OCI-LY7 (cell line): ENCODE data around the gene PRPF8. TPM values are rescaled to one million over a fixed set of nuclear protein-coding genes. Genes with fewer than 3 reads are reported as not detected.

Experiments used
- BruUV-seq: library from RNA; stranded (reverse); fragments of 400-500 nt; replicated peaks from 2 replicates; lab custom pipeline; 2021; lab: Mats Ljungman, UMichigan
- CTCF ChIA-PET: fragments of 300-600 bp; sonication (Branson Sonifier 250); formaldehyde crosslinking; loops from one replicate; lab custom pipeline; 2022; ENCODE audit warnings: antibody characterized with exemption; ENCODE audit not compliant: unreplicated experiment; lab: Charles Lee
- POLR2A ChIA-PET: fragments of 300-600 bp; sonication (Branson Sonifier 250); formaldehyde crosslinking; loops from one replicate; lab custom pipeline; 2022; ENCODE audit warnings: antibody characterized with exemption; lab: Charles Lee
- DNase-seq: peaks from one replicate; pipeline ENCODE4 v3.0.0-alpha.2; 2015; ENCODE audit warnings: low spot score
- H2AFZ ChIP-seq: fragments of 200-600 bp; sonication (generic), shearing (Covaris generic); 2 replicates; pipeline ENCODE4 v1.6.1; 2014; ENCODE audit warnings: mild to moderate bottlenecking, antibody characterized with exemption, low read length, moderate library complexity
- H3K27ac ChIP-seq: fragments of 200-600 bp; sonication (generic); 2 replicates; pipeline ENCODE4 v1.5.1; 2014; ENCODE audit warnings: mixed run types, low read depth, mild to moderate bottlenecking, moderate library complexity, low read length, inconsistent platforms; ENCODE audit not compliant: poor library complexity, severe bottlenecking
- H3K36me3 ChIP-seq: fragments of 200-600 bp; sonication (generic); 2 replicates; pipeline ENCODE4 v1.6.1; 2014; ENCODE audit warnings: mild to moderate bottlenecking, antibody characterized with exemption, low read length, moderate library complexity, mixed read lengths; ENCODE audit not compliant: insufficient read depth
- H3K4me1 ChIP-seq: fragments of 200-600 bp; sonication (generic); 2 replicates; pipeline ENCODE4 v1.5.1; 2014; ENCODE audit warnings: mild to moderate bottlenecking, low read length; ENCODE audit not compliant: insufficient read depth, poor library complexity, severe bottlenecking
- H3K4me2 ChIP-seq: fragments of 200-600 bp; sonication (generic); 2 replicates; pipeline ENCODE4 v1.6.1; 2014; ENCODE audit warnings: mild to moderate bottlenecking, low read length
- H3K4me3 ChIP-seq: fragments of 200-600 bp; sonication (generic); 2 replicates; pipeline ENCODE4 v1.5.1; 2014; ENCODE audit warnings: mild to moderate bottlenecking, low read depth, low read length; ENCODE audit not compliant: poor library complexity, severe bottlenecking
- H3K79me2 ChIP-seq: fragments of 200-600 bp; sonication (generic); 2 replicates; pipeline ENCODE4 v1.6.1; 2016; ENCODE audit warnings: low read depth, mild to moderate bottlenecking, low read length, moderate library complexity, mixed read lengths; ENCODE audit not compliant: insufficient read depth
- H3K9me2 ChIP-seq: fragments of 200-600 bp; sonication (generic); 2 replicates; pipeline ENCODE4 v1.6.1; 2016; ENCODE audit warnings: mild to moderate bottlenecking, low read length, mixed read lengths; ENCODE audit not compliant: insufficient read depth
- H3K9me3 ChIP-seq: fragments of 200-600 bp; sonication (generic); 2 replicates; pipeline ENCODE4 v1.6.1; 2014; ENCODE audit warnings: mild to moderate bottlenecking, mixed run types, low read length, mixed read lengths
- H4K20me1 ChIP-seq: fragments of 200-600 bp; sonication (generic); 2 replicates; pipeline ENCODE4 v1.6.1; 2014; ENCODE audit warnings: mild to moderate bottlenecking, antibody characterized with exemption, low read length, moderate library complexity, mixed read lengths; ENCODE audit not compliant: insufficient read depth
- EZH2phosphoT487 ChIP-seq: fragments of 200-600 bp; sonication (generic); IDR thresholded peaks from 2 replicates; pipeline ENCODE4 v1.6.1; 2018; ENCODE audit warnings: low read depth, borderline replicate concordance, mild to moderate bottlenecking, mixed run types, antibody characterized with exemption, low read length, moderate library complexity, mixed read lengths
- intact Hi-C: fragments of 100-400 bp; cut with micrococcal nuclease; formaldehyde crosslinking; loops from one replicate; pipeline ENCODE4 v1.10.0; 2022; ENCODE audit not compliant: unreplicated experiment
- total RNA-seq, 2 experiments: library from RNA; depleted of rRNA in 1 of 2; stranded (reverse); fragments of >200 nt in 1 of 2; shearing (Covaris generic) in 1 of 2; gene quantifications; 2 replicates each; pipeline ENCODE4 v1.2.3, GENCODE V29; 2014 to 2022
- TF ChIP-seq, protein P1 (sequence below): fragments of 200-600 bp; sonication (generic); conservative IDR thresholded peaks from 2 replicates; pipeline ENCODE4 v1.5.1; 2014; ENCODE audit warnings: mild to moderate bottlenecking, antibody characterized with exemption, low read length, moderate library complexity, mixed read lengths

PRPF8 gene
- total RNA-seq, 2 experiments from 2014 or later: 162 to 427 TPM

DNA sequence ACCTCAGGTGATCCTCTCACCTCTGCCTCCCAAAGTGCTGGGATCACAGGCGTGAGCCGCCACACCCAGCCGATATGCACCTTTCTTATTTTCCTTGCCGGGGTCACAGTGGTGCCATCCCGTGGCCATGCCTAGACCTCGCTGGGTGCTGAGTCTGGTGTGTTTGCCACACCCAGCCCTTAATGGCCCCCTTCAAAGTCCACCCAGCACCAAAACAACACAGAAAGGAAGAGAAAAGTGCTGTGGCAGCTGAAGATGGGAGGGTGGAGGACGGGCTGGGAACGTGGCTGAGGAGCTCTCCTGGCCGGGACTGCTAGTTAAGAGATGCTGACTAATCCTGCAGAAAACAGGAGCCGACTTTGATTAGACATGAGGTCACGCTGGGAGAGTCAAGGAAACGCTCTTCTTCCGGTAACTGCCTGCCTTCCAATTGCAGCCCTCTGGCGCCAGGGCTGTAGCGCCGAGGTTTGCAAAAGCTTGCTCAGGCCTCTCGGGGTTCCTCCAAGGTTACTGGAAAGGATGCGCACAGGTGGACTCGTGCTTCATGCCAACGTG, 67.0 kb downstream of the PRPF8 start:
- Histone ChIP-seq H2AFZ (no peak overlapping the region), H3K4me3 (no peak overlapping the region), H3K4me1 (peaks cover 7% of the 10 kb centered on the region), H3K27ac (no peak overlapping the region), H3K9me3 (no peaks in the 10 kb centered on the region), H3K4me2 (no peak overlapping the region), H4K20me1 (no peaks in the 10 kb centered on the region), H3K79me2 (no peaks in the 10 kb centered on the region), H3K36me3 (peaks cover 9% of the 10 kb centered on the region; the same call in 1 of the 2 replicates), H3K9me2 (no peaks in the 10 kb centered on the region)
- POLR2A ChIA-PET: interaction anchor here (0.7 kb wide), 1 partner anchor 9 kb away, joined by 5 read pairs; no protein-coding TSS in a partner anchor
- BruUV-seq: no TSS peak
- CTCF ChIA-PET: no interaction called here
- intact Hi-C loops: no loop called here
- TF ChIP-seq EZH2phosphoT487: no peak
- TF ChIP-seq, protein P1, sequence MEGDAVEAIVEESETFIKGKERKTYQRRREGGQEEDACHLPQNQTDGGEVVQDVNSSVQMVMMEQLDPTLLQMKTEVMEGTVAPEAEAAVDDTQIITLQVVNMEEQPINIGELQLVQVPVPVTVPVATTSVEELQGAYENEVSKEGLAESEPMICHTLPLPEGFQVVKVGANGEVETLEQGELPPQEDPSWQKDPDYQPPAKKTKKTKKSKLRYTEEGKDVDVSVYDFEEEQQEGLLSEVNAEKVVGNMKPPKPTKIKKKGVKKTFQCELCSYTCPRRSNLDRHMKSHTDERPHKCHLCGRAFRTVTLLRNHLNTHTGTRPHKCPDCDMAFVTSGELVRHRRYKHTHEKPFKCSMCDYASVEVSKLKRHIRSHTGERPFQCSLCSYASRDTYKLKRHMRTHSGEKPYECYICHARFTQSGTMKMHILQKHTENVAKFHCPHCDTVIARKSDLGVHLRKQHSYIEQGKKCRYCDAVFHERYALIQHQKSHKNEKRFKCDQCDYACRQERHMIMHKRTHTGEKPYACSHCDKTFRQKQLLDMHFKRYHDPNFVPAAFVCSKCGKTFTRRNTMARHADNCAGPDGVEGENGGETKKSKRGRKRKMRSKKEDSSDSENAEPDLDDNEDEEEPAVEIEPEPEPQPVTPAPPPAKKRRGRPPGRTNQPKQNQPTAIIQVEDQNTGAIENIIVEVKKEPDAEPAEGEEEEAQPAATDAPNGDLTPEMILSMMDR: no peak
- no peak for DNase-seq

DNA sequence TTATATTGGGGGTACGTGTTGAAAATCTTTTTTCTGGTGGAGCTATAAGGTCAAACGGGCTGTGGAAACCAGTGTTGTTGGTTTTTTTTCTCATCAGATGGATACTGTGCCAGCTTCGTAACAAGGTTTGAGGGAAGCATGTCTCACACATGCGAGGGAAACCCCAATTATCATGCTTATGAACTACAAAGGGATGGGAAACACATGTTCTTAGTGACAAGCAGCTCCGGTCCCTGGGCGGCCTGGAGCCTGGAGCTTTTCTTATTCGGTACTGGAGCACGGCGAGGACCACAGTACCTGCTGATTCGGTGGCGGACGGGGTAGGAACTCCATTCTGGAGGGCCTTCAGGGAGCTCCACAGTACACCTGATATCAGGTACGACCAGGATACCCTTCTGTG, 68.6 kb downstream of the PRPF8 start:
- BruUV-seq: no TSS peak
- Histone ChIP-seq H3K9me3 (no peaks in the 10 kb centered on the region), H3K4me3 (no peak overlapping the region), H3K36me3 (peaks cover 9% of the 10 kb centered on the region), H2AFZ (no peak overlapping the region), H3K9me2 (no peaks in the 10 kb centered on the region), H4K20me1 (no peaks in the 10 kb centered on the region), H3K4me2 (no peak overlapping the region), H3K27ac (no peak overlapping the region), H3K4me1 (peaks cover 7% of the 10 kb centered on the region), H3K79me2 (no peaks in the 10 kb centered on the region)
- ChIA-PET CTCF (no interaction called here), POLR2A (interaction anchor here (0.5 kb wide), 1 partner anchor 196 kb away, joined by 4 read pairs; no protein-coding TSS in a partner anchor)
- DNase-seq: no peak
- no peak for TF ChIP-seq EZH2phosphoT487
- TF ChIP-seq, protein P1: no peak
- intact Hi-C loops: no loop called here

DNA sequence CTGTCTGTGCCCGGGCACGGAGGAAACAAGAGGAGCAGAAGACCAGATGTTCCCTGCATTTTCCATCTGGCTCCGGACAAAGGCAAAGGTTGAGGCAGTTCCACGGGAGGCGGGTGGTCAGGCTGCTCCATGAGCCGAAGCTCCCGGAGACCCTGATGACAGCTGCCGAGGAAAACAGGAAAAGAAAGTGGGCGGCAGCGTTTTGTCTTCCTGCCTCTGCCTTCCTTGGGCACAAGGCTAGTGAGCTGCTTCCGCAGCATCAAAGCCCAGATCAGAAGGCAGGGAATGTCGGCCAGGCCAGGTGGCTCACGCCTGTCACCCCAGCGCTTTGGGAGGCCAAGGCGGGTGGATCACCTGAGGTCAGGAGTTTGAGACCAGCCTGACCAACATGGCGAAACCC, 72.3 kb downstream of the PRPF8 start:
- BruUV-seq: no TSS peak
- CTCF ChIA-PET: interaction anchor here (0.6 kb wide), 1 partner anchor 19 kb away, joined by 3 read pairs; no protein-coding TSS in a partner anchor
- H3K4me3 ChIP-seq: no peak overlapping the region

More for the DNA sequence above, 72.3 kb downstream of the PRPF8 start:
- Histone ChIP-seq H4K20me1 (no peaks in the 10 kb centered on the region), H3K9me3 (no peaks in the 10 kb centered on the region), H2AFZ (no peak overlapping the region), H3K36me3 (peaks cover 9% of the 10 kb centered on the region), H3K27ac (no peak overlapping the region), H3K4me2 (no peak overlapping the region), H3K4me1 (peaks cover 7% of the 10 kb centered on the region), H3K79me2 (no peaks in the 10 kb centered on the region), H3K9me2 (no peaks in the 10 kb centered on the region)
- intact Hi-C loops: no loop called here
- POLR2A ChIA-PET: interaction anchor here (1.1 kb wide), 1 partner anchor 13 kb away, joined by 3 read pairs; no protein-coding TSS in a partner anchor
- DNase-seq: no peak
- TF ChIP-seq, protein P1: no peak
- no peak for TF ChIP-seq EZH2phosphoT487
